ENCODE data around the gene ARID1A.
A peak's percentile ranks its signal among the peaks of the same experiment; 100 is the strongest.

DNA sequence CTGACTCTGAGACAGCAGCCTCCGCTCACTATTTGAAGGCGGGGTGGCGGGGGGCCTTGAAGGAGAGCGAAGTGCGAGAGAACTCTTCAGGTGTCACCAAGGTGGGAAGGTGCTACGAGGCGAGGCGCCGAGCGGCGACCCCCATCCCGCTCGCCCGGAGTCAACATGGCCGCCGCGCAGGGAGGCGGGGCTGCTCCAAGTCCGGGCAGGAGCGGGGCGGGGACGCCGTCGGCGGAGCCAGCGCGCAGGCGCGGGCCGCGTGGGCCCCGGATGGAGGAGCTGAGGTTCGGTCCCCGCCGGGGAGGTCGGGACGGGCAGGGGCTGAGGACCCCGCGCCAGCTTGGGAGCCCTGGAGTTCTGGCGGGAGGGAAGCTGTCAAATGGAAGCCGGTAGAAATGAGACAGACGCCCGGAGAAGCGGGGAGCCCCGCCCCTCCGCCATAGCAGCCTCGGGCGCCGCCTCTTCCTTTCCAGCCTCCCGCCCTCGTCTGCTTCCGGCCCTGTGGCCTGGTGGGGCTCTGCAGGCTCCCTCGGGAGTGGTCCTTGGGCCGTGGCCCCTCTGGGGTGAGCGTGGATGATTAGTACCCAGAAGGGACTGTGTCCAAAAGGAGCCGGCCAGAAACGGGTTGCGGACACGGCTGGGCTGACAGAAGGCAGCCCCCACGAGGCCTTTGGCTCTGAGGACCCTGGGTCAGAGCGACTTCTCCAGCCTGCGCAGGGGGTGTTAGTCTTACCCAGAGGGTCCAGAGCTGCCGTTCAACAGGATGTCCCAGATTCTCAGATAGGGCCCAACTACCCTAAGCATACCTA lies 92.1 kb downstream of the ARID1A start, which contains the start of gene PIGV:
- TF ChIP-seq POLR2A (IDR thresholded peaks at IDR 0.05; ENCODE audit: low read length): peak; percentile 86
- no peak for TF ChIP-seq GATA1 (IDR thresholded peaks at IDR 0.05; ENCODE audit: low read depth, low read length)
